GM12891 (cell line): ENCODE data around the gene NEGR1.

Experiments
- DNase-seq: peaks from one replicate; pipeline ENCODE4 v3.0.0; 2011; ENCODE audit warnings: low spot score; ENCODE audit not compliant: insufficient read length
- FAIRE-seq: peaks from 2 replicates; lab custom pipeline; 2011; peaks lifted over from hg19 to GRCh38; lab: Jason Lieb, UNC
- PAX5 ChIP-seq: IDR thresholded peaks from 2 replicates; pipeline ENCODE4 v1.6.1; 2011; ENCODE audit warnings: low read length, moderate library complexity, mild to moderate bottlenecking; ENCODE audit not compliant: insufficient read depth, severe bottlenecking
- POLR2A ChIP-seq: IDR thresholded peaks from 2 replicates; pipeline ENCODE4 v1.6.1; 2011; ENCODE audit warnings: low read depth, low read length, control low read depth
- POLR2AphosphoS5 ChIP-seq: IDR thresholded peaks from 2 replicates; pipeline ENCODE4 v1.6.1; 2011; ENCODE audit warnings: low read depth, low read length, control low read depth
- POU2F2 ChIP-seq: IDR thresholded peaks from 2 replicates; pipeline ENCODE4 v1.6.1; 2011; ENCODE audit warnings: low read depth, mild to moderate bottlenecking, control low read depth, low read length, moderate library complexity
- SPI1 ChIP-seq: IDR thresholded peaks from 2 replicates; pipeline ENCODE4 v1.6.1; 2011; ENCODE audit warnings: low read depth, low read length, control low read depth
- TAF1 ChIP-seq: IDR thresholded peaks from 2 replicates; pipeline ENCODE4 v1.6.1; 2011; ENCODE audit warnings: low read depth, low read length, control low read depth

The NEGR1 gene

GRCh38 chr1:71577451-71578131 lies 704.7 kb downstream of the NEGR1 start:
- no peak for TF ChIP-seq PAX5
- no peak for FAIRE-seq
- DNase-seq: no peak

DNA sequence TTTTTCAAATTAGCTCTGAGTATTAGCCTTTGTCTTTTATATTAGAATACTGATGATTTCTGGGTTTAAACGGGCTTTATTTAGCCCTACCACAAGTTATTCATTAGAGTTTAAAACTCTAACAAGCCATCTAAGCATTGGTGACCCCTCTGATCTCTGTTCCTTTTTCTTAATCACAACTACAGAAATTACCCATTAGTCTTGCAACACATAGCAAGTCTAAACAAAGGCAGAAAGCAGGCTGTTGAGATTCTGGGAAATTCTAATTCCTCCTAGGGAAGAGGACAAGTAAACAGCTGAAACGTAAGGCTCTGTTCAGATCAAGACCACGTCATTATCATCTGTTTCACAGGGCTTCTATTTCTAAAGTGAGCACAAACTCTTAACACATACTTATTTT lies 710.3 kb downstream of the NEGR1 start:
- FAIRE-seq (no peak), DNase-seq (no peak)
- TF ChIP-seq PAX5: no peak
- no peak for TF ChIP-seq POLR2AphosphoS5
- no peak for TF ChIP-seq POU2F2
- no peak for TF ChIP-seq TAF1
- no peak for TF ChIP-seq SPI1

- FAIRE-seq (no peak), DNase-seq (no peak)
- TF ChIP-seq POU2F2 (no peak), POLR2AphosphoS5 (no peak), PAX5 (no peak), POLR2A (no peak), TAF1 (no peak), SPI1 (no peak)
Measured at GRCh38 chr1:71566413-71566812, 715.9 kb downstream of the NEGR1 start.

- no peak for FAIRE-seq
- no peak for DNase-seq
- no peak for TF ChIP-seq POLR2AphosphoS5
- no peak for TF ChIP-seq POLR2A
- no peak for TF ChIP-seq POU2F2
Measured at GRCh38 chr1:71565831-71566230, 716.5 kb downstream of the NEGR1 start.

DNA sequence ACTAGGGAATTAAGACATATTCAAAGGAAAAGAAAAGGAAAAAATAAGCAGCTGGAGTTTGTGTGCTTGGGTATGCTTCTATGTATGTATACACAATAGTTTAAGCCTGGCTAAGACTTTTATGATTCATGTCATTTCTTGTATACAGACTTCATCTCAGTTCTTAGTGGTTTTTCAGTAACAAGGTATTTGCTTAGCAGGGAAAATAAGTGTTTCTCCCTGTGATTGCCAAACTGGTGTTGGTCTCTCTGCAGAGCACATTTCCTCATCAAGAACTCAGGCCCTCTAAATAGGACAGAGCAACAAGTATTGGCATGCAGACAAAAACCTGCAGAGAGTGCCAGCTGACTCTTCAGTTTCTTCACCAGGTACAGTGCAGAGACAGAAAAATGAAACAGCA lies 717.1 kb downstream of the NEGR1 start:
- no peak for TF ChIP-seq POLR2AphosphoS5
- no peak for TF ChIP-seq PAX5
- no peak for TF ChIP-seq TAF1
- TF ChIP-seq POLR2A: no peak
- TF ChIP-seq POU2F2: no peak
- TF ChIP-seq SPI1: no peak
- no peak for DNase-seq
- FAIRE-seq: no peak

DNA sequence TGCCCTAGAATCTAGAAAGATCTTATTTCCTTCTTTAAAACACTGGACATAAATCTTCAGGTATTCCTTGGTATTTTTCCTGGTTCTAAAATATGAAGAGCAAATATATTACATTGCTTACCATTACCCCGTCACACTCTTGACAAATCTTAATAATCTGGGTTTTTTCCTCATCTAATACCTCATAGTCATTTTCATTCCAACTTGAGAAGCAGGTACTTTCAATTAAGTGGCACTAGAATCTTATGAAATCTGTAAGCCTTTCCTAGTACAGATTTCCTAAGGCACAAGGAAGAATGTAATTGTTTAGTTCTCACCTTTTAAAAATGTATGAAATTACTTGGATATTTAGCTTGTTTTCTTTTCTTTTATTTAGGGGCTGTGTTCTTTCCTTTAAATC lies 720.0 kb downstream of the NEGR1 start:
- DNase-seq (no peak), FAIRE-seq (no peak)
- TF ChIP-seq POLR2A (no peak), SPI1 (no peak), PAX5 (no peak), POU2F2 (no peak), POLR2AphosphoS5 (no peak), TAF1 (no peak)

GRCh38 chr1:71561729-71562128 lies 720.6 kb downstream of the NEGR1 start:
- no peak for TF ChIP-seq SPI1
- TF ChIP-seq PAX5: no peak
- no peak for TF ChIP-seq POLR2AphosphoS5
- TF ChIP-seq POLR2A: no peak
- TF ChIP-seq TAF1: no peak
- TF ChIP-seq POU2F2: no peak
- FAIRE-seq: no peak

DNA sequence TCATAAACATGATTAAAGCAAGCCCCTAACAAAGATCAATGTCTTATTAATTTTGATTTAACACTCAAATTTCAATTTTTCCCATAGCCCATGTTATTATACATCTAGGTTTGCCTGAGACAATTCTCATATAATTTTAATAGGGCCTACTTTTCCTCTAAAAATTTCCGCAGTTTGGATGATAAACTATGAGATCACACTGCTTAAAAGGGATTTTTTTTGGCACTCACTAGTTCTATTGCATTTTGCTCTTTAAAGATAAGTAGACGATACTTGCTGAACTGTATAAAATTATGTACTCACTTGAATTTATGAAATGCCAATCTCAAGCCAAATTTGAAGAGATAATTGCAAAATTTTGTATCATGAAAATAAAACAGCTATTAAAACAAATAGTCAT lies 721.1 kb downstream of the NEGR1 start:
- no peak for DNase-seq
- TF ChIP-seq SPI1 (no peak), PAX5 (no peak)
- no peak for FAIRE-seq

More at GRCh38 chr1:71561729-71562128, 720.6 kb downstream of the NEGR1 start:
- DNase-seq: no peak

DNA sequence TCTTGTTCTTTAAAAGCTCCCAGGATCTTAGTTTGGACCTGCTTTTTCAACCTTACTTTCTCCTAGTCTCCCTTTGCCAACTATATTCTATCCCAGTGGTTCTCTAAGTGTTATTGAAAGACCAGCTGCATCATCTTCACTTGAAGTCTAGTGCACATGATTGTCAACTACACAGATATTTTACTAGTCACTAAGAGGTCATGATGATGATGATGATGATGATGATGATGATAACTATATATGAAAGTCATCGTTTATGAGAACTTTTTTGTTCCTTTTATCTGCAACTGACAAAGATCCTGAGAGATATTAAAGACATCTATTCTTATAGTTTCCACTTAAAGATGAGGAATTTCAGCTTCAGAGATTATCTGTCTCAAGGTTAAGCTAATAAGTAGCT lies 722.5 kb downstream of the NEGR1 start:
- FAIRE-seq (no peak), DNase-seq (no peak)
- no peak for TF ChIP-seq SPI1
- TF ChIP-seq POLR2AphosphoS5: no peak

- no peak for TF ChIP-seq POLR2A
- no peak for TF ChIP-seq SPI1
- TF ChIP-seq TAF1: no peak
- FAIRE-seq (no peak), DNase-seq (no peak)
Measured at GRCh38 chr1:71557138-71557537, 725.2 kb downstream of the NEGR1 start.

- no peak for DNase-seq
- TF ChIP-seq PAX5 (no peak), POLR2AphosphoS5 (no peak), SPI1 (no peak), TAF1 (no peak), POLR2A (no peak), POU2F2 (no peak)
- FAIRE-seq: no peak
Measured at GRCh38 chr1:71548398-71548890, 733.9 kb downstream of the NEGR1 start.
